Karpas-422 (cell line): Measurements from ENCODE around the gene SLC30A2. TPM values are rescaled to one million over a fixed set of nuclear protein-coding genes. Genes with fewer than 3 reads are reported as not detected.

Source experiments
- DNase-seq: peaks from one replicate; pipeline ENCODE4 v3.0.0-alpha.2; 2015
- H2AFZ ChIP-seq: fragments of 200-600 bp; sonication (generic); 2 replicates; pipeline ENCODE4 v1.6.1; 2014; ENCODE audit warnings: antibody characterized with exemption, low read length, mixed read lengths
- H3K27ac ChIP-seq: fragments of 200-600 bp; sonication (generic); 2 replicates; pipeline ENCODE4 v1.5.1; 2014; ENCODE audit warnings: mild to moderate bottlenecking, low read length, moderate library complexity
- H3K27me3 ChIP-seq: fragments of 200-600 bp; sonication (generic); 2 replicates; pipeline ENCODE4 v1.6.1; 2014; ENCODE audit warnings: low read length, mixed read lengths
- H3K36me3 ChIP-seq: fragments of 200-600 bp; sonication (generic); 2 replicates; pipeline ENCODE4 v1.6.1; 2014; ENCODE audit warnings: low read length, mixed read lengths; ENCODE audit not compliant: insufficient read depth
- H3K4me1 ChIP-seq: fragments of 200-600 bp; sonication (generic); 2 replicates; pipeline ENCODE4 v1.6.1; 2014; ENCODE audit warnings: mild to moderate bottlenecking, low read length, mixed read lengths
- H3K4me2 ChIP-seq: fragments of 200-600 bp; sonication (generic); 2 replicates; pipeline ENCODE4 v1.6.1; 2014; ENCODE audit warnings: low read length, low read depth, mild to moderate bottlenecking; ENCODE audit not compliant: poor library complexity, severe bottlenecking
- H3K4me3 ChIP-seq: fragments of 200-600 bp; sonication (generic); 2 replicates; pipeline ENCODE4 v1.5.1; 2014; ENCODE audit warnings: mild to moderate bottlenecking, antibody characterized with exemption, low read length, mixed read lengths
- H3K79me2 ChIP-seq: fragments of 200-600 bp; sonication (generic); 2 replicates; pipeline ENCODE4 v1.6.1; 2014; ENCODE audit warnings: mild to moderate bottlenecking, low read length, mixed read lengths
- H3K9ac ChIP-seq: fragments of 200-600 bp; sonication (generic); 2 replicates; pipeline ENCODE4 v1.6.0; 2014; ENCODE audit warnings: low read length
- H3K9me2 ChIP-seq: fragments of 200-600 bp; sonication (generic), shearing (Covaris generic); replicated peaks from 2 replicates; pipeline ENCODE4 v1.6.0; 2014; ENCODE audit warnings: mild to moderate bottlenecking, low read length, moderate library complexity; ENCODE audit not compliant: insufficient read depth
- H3K9me3 ChIP-seq: fragments of 300-700, 200-600 bp; sonication (generic); 2 replicates; pipeline ENCODE4 v1.6.1; 2014; ENCODE audit warnings: low read length, mixed read lengths
- H4K20me1 ChIP-seq: fragments of 200-600 bp; sonication (generic); 2 replicates; pipeline ENCODE4 v1.6.1; 2014; ENCODE audit warnings: mild to moderate bottlenecking, antibody characterized with exemption, low read length, low read depth; ENCODE audit not compliant: insufficient read depth
- total RNA-seq: library from RNA; depleted of rRNA; stranded (reverse); fragments of >200 nt; shearing (Covaris generic); gene quantifications from 2 replicates; pipeline ENCODE4 v1.2.3, GENCODE V29; 2014; ENCODE audit warnings: low replicate concordance

The SLC30A2 gene
- total RNA-seq, 1 experiment from 2014 or later, result not detected

GRCh38 chr1:26041401-26041800 lies 4.5 kb downstream of the SLC30A2 start:
- Histone ChIP-seq H3K27me3 (no peaks in the 10 kb centered on the region), H3K9ac (no peak overlapping the region), H3K9me3 (no peaks in the 10 kb centered on the region)

GRCh38 chr1:26038904-26039303 lies 7.0 kb downstream of the SLC30A2 start:
- peaks cover 13% of the 10 kb centered on the region for H3K4me1 ChIP-seq
- no peak overlapping the region for H3K4me3 ChIP-seq
- no peak overlapping the region for H3K4me2 ChIP-seq
- H2AFZ ChIP-seq, result no peak overlapping the region
- H3K27ac ChIP-seq, result no peak overlapping the region
- H3K9ac ChIP-seq, result no peak overlapping the region
- no peaks in the 10 kb centered on the region for H3K27me3 ChIP-seq
- H3K9me3 ChIP-seq, result no peaks in the 10 kb centered on the region
- no peak for DNase-seq
- H3K36me3 ChIP-seq, result no peaks in the 10 kb centered on the region
- no peaks in the 10 kb centered on the region for H4K20me1 ChIP-seq
- H3K9me2 ChIP-seq, result no peaks in the 10 kb centered on the region
- H3K79me2 ChIP-seq, result no peaks in the 10 kb centered on the region

More at GRCh38 chr1:26041401-26041800, 4.5 kb downstream of the SLC30A2 start:
- H2AFZ ChIP-seq, result no peak overlapping the region
- H3K4me3 ChIP-seq, result no peak overlapping the region
- no peak overlapping the region for H3K27ac ChIP-seq
- no peak for DNase-seq
- H3K9me2 ChIP-seq, result no peaks in the 10 kb centered on the region
- no peaks in the 10 kb centered on the region for H4K20me1 ChIP-seq
- H3K4me1 ChIP-seq, result no peaks in the 10 kb centered on the region
- H3K79me2 ChIP-seq, result no peaks in the 10 kb centered on the region
- H3K4me2 ChIP-seq, result no peak overlapping the region
- no peaks in the 10 kb centered on the region for H3K36me3 ChIP-seq

GRCh38 chr1:26038477-26038876 lies 7.4 kb downstream of the SLC30A2 start:
- Histone ChIP-seq H4K20me1 (no peaks in the 10 kb centered on the region), H3K79me2 (no peaks in the 10 kb centered on the region), H3K4me2 (no peak overlapping the region), H3K9ac (no peak overlapping the region), H3K27me3 (no peaks in the 10 kb centered on the region), H3K9me3 (no peaks in the 10 kb centered on the region), H2AFZ (no peak overlapping the region), H3K4me3 (no peak overlapping the region), H3K9me2 (no peaks in the 10 kb centered on the region), H3K27ac (no peak overlapping the region), H3K36me3 (no peaks in the 10 kb centered on the region), H3K4me1 (peaks cover 13% of the 10 kb centered on the region)
- no peak for DNase-seq

GRCh38 chr1:26037904-26038303 lies 8.0 kb downstream of the SLC30A2 start:
- Histone ChIP-seq H3K4me1 (peaks cover 13% of the 10 kb centered on the region), H3K9me3 (no peaks in the 10 kb centered on the region), H2AFZ (no peak overlapping the region), H3K4me3 (no peak overlapping the region), H3K4me2 (no peak overlapping the region), H3K79me2 (no peaks in the 10 kb centered on the region), H3K36me3 (no peaks in the 10 kb centered on the region), H3K27me3 (no peaks in the 10 kb centered on the region), H3K27ac (no peak overlapping the region), H3K9ac (no peak overlapping the region), H3K9me2 (no peaks in the 10 kb centered on the region), H4K20me1 (no peaks in the 10 kb centered on the region)
- DNase-seq, result no peak

- Histone ChIP-seq H3K27ac (no peak overlapping the region), H4K20me1 (no peaks in the 10 kb centered on the region), H3K79me2 (no peaks in the 10 kb centered on the region), H3K4me1 (peaks cover 13% of the 10 kb centered on the region), H3K9ac (no peak overlapping the region), H3K36me3 (no peaks in the 10 kb centered on the region), H3K4me2 (no peak overlapping the region), H3K4me3 (no peak overlapping the region), H3K9me2 (no peaks in the 10 kb centered on the region), H2AFZ (no peak overlapping the region), H3K9me3 (no peaks in the 10 kb centered on the region), H3K27me3 (no peaks in the 10 kb centered on the region)
- DNase-seq, result no peak
Observed at GRCh38 chr1:26036756-26037281, 9.1 kb downstream of the SLC30A2 start.

- H3K4me2 ChIP-seq, result peak overlapping the region; percentile 81
- no peaks in the 10 kb centered on the region for H3K9me2 ChIP-seq
- H4K20me1 ChIP-seq, result no peaks in the 10 kb centered on the region
- DNase-seq, result peak; percentile 85
- H3K4me1 ChIP-seq, result peaks cover 13% of the 10 kb centered on the region
- peak overlapping the region; percentile 90 for H2AFZ ChIP-seq
- no peaks in the 10 kb centered on the region for H3K27me3 ChIP-seq
- no peak overlapping the region for H3K27ac ChIP-seq
- H3K4me3 ChIP-seq, result peak overlapping the region; percentile 70
- no peaks in the 10 kb centered on the region for H3K79me2 ChIP-seq
- peak overlapping the region; percentile 67 for H3K9ac ChIP-seq
- no peaks in the 10 kb centered on the region for H3K36me3 ChIP-seq
- no peaks in the 10 kb centered on the region for H3K9me3 ChIP-seq
Observed at GRCh38 chr1:26035959-26036755, 9.8 kb downstream of the SLC30A2 start.

- H3K4me1 ChIP-seq, result peaks cover 13% of the 10 kb centered on the region
- no peaks in the 10 kb centered on the region for H3K9me2 ChIP-seq
- peak overlapping the region; percentile 67 for H3K9ac ChIP-seq
- H3K27me3 ChIP-seq, result no peaks in the 10 kb centered on the region
- H3K36me3 ChIP-seq, result no peaks in the 10 kb centered on the region
- H3K79me2 ChIP-seq, result no peaks in the 10 kb centered on the region
- no peak overlapping the region for H3K27ac ChIP-seq
- peak; percentile 95 for DNase-seq
- no peaks in the 10 kb centered on the region for H4K20me1 ChIP-seq
- H3K4me3 ChIP-seq, result peak overlapping the region; percentile 70
- no peaks in the 10 kb centered on the region for H3K9me3 ChIP-seq
- peak overlapping the region; percentile 90 for H2AFZ ChIP-seq
- peak overlapping the region; percentile 81 for H3K4me2 ChIP-seq
Observed at GRCh38 chr1:26035203-26035958, 10.5 kb downstream of the SLC30A2 start.

GRCh38 chr1:26034504-26035202 lies 11.3 kb downstream of the SLC30A2 start:
- H3K4me1 ChIP-seq, result peaks cover 13% of the 10 kb centered on the region
- H3K4me2 ChIP-seq, result peak overlapping the region; percentile 81
- no peaks in the 10 kb centered on the region for H3K36me3 ChIP-seq
- H3K27me3 ChIP-seq, result no peaks in the 10 kb centered on the region
- H3K9ac ChIP-seq, result no peak overlapping the region
- H3K79me2 ChIP-seq, result no peaks in the 10 kb centered on the region
- H3K9me3 ChIP-seq, result no peaks in the 10 kb centered on the region
- H2AFZ ChIP-seq, result no peak overlapping the region
- no peaks in the 10 kb centered on the region for H3K9me2 ChIP-seq
- peak overlapping the region; percentile 70 for H3K4me3 ChIP-seq
- no peak overlapping the region for H3K27ac ChIP-seq
- H4K20me1 ChIP-seq, result no peaks in the 10 kb centered on the region
- no peak for DNase-seq
